Left lung (tissue), 10 donors: ENCODE data around the gene EHMT1. TPM values are rescaled to one million over a fixed set of nuclear protein-coding genes. Genes with fewer than 3 reads are reported as not detected.

Source experiments
- ATAC-seq: fragments of 200-7000 bp; cut with Tn5 transposase; one replicate; pipeline ENCODE4 v1.9.1; 2020; ENCODE audit warnings: moderate library complexity
- DNase-seq, 4 donors: peaks; one replicate each; pipeline ENCODE4 v3.0.0-alpha.2; 2013 to 2020
- H3K27ac ChIP-seq, 2 donors: fragments of 200-600 bp; sonication (generic) in 1 of 2; one replicate each; pipeline versions ENCODE4 v1.5.0 to v1.8.0; 2020 to 2021
- H3K27me3 ChIP-seq, 2 donors: fragments of 200-600 bp; sonication (generic) in 1 of 2; one replicate each; pipeline versions ENCODE4 v1.5.0 to v1.8.0; 2020 to 2021
- H3K36me3 ChIP-seq, 2 donors: fragments of 200-600 bp; sonication (generic) in 1 of 2; one replicate each; pipeline versions ENCODE4 v1.5.0 to v1.8.0; 2020 to 2021
- H3K4me1 ChIP-seq, 2 donors: fragments of 200-600 bp; one replicate each; pipeline ENCODE4 v1.8.0; 2021
- H3K4me3 ChIP-seq, 2 donors: fragments of 200-600 bp; sonication (generic) in 1 of 2; one replicate each; pipeline versions ENCODE4 v1.5.0 to v1.8.0; 2020 to 2021; ENCODE audit warnings: mild to moderate bottlenecking in 1 of 2
- H3K9me3 ChIP-seq, 2 donors: fragments of 200-600 bp; sonication (generic) in 1 of 2; one replicate each; pipeline versions ENCODE4 v1.5.0 to v1.8.0; 2020 to 2021
- CTCF ChIP-seq, 2 donors: fragments of 200-600 bp; sonication (generic) in 1 of 2; IDR thresholded peaks; one replicate each; pipeline versions ENCODE4 v1.5.0 to v1.8.0; 2021; ENCODE audit warnings: antibody characterized with exemption in 2 of 2
- intact Hi-C, 2 donors: fragments of 100-400 bp; cut with DNase I; formaldehyde crosslinking; loops; one replicate each; pipeline versions ENCODE4 v1.11.2 to v1.14.2; 2022
- polyA plus RNA-seq, 6 donors: library from polyadenylated mRNA; unstranded; fragments of 120-200 nt; gene quantifications; one replicate each; pipeline ENCODE4 v1.2.1, GENCODE V29; 2013; ENCODE audit not compliant: insufficient read length in 6 of 6
- total RNA-seq, 2 donors: library from RNA; stranded (reverse); fragmentation: NEBNext Ultra II Directional; extraction: Animal tissue kit (Norgen Biotek cat#: 25700); gene quantifications; one replicate each; pipeline ENCODE4 v1.2.1, GENCODE V29; 2021
- donor health status: DM: no; HTN: yes; CAD: no.
- donor health status: DM: no; HTN: no; CAD: no.

Gene EHMT1
- total and polyA plus RNA-seq, 8 donors = 71.5 to 92.7 (median 82.7) TPM

GRCh38 chr9:137645211-137645610 lies 26.4 kb downstream of the EHMT1 start:
- peaks cover 0 to 20% of the 10 kb centered on the region in 2 donors for H3K36me3 ChIP-seq
- H3K4me3 ChIP-seq = no peak overlapping the region
- no peaks in the 10 kb centered on the region for H3K9me3 ChIP-seq
- intact Hi-C loops = no loop called here
- no peak for TF ChIP-seq CTCF (IDR thresholded peaks at IDR 0.05)
- H3K27ac ChIP-seq = no peak overlapping the region
- H3K4me1 ChIP-seq = peaks cover 0 to 37% of the 10 kb centered on the region in 2 donors
- DNase-seq = no peak
- no peak for ATAC-seq
- no peaks in the 10 kb centered on the region for H3K27me3 ChIP-seq

DNA sequence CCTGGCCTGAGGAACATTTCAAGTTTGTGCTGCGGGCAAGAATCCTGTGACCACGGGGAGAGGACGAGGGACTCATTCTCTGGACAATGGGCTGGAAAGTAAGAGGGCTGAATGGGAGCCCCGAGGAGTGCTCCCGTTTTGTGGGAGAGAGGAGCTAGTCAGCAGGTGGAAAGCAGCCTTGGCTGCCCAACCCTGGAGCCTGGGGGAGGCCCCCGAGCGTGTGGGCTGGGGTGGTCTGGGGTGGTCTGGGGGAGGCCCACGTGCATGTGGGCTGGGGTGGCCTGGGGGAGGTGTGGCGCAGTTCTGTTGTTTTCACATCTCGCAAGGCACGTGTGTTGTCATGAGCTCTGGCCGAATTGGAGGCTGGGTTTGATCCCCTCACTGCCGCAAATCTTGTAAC lies 27.5 kb downstream of the EHMT1 start:
- Histone ChIP-seq H3K27ac (no peak overlapping the region), H3K4me1 (peaks cover 0 to 39% of the 10 kb centered on the region in 2 donors), H3K27me3 (no peaks in the 10 kb centered on the region), H3K9me3 (no peaks in the 10 kb centered on the region), H3K36me3 (peaks cover 0 to 27% of the 10 kb centered on the region in 2 donors), H3K4me3 (no peak overlapping the region)
- no peak for DNase-seq
- ATAC-seq = no peak
- no peak for TF ChIP-seq CTCF (IDR thresholded peaks at IDR 0.05)
- intact Hi-C loops = no loop called here

DNA sequence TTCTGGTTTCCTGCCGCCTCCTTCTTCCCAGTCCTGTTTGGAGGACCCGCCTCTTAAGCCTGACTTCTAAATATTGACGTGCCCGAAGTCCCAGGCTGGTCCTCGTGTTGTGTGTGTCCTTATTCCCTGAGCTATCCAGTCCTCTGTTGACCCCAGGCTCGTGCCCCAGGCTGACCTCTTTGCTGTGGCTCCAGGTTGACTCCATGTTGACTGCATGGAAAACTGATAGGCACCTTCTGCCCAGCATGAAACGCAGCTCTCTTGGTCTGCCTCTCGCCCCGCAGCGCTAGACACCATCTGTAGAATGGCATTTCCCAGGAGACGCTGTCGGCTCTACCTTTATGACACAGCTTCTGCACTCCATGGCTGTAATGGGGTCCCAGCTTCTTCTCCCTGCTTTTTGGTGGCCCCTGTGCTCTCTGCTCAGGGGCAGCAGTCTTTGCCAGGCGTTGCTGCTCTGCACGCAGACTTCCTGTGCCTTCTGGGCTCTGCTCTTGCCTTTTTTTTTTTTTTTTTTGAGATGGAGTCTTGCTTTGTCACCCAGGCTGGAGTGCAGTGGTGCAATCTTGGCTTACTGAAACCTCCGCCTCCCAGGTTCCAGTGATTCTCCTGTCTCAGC lies 28.4 kb downstream of the EHMT1 start:
- Histone ChIP-seq H3K4me3 (peak overlapping the region in 1 of 2 donors; percentile 3), H3K27ac (peak overlapping the region in 1 of 2 donors; percentile 65)
- TF ChIP-seq CTCF (IDR thresholded peaks at IDR 0.05) = no peak

GRCh38 chr9:137648396-137648795 lies 29.6 kb downstream of the EHMT1 start:
- Histone ChIP-seq H3K27me3 (no peaks in the 10 kb centered on the region), H3K27ac (no peak overlapping the region), H3K4me1 (peaks cover 0 to 39% of the 10 kb centered on the region in 2 donors), H3K36me3 (peaks cover 0 to 36% of the 10 kb centered on the region in 2 donors), H3K4me3 (no peak overlapping the region), H3K9me3 (no peaks in the 10 kb centered on the region)
- no peak for ATAC-seq
- TF ChIP-seq CTCF (IDR thresholded peaks at IDR 0.05) = no peak
- intact Hi-C loops = no loop called here
- no peak for DNase-seq

More for the DNA sequence above, 28.4 kb downstream of the EHMT1 start:
- ATAC-seq (no peak), DNase-seq (no peak)
- peaks cover 0 to 31% of the 10 kb centered on the region in 2 donors for H3K36me3 ChIP-seq
- no peaks in the 10 kb centered on the region for H3K9me3 ChIP-seq
- H3K4me1 ChIP-seq = peaks cover 0 to 39% of the 10 kb centered on the region in 2 donors
- intact Hi-C loops = no loop called here
- no peaks in the 10 kb centered on the region for H3K27me3 ChIP-seq

DNA sequence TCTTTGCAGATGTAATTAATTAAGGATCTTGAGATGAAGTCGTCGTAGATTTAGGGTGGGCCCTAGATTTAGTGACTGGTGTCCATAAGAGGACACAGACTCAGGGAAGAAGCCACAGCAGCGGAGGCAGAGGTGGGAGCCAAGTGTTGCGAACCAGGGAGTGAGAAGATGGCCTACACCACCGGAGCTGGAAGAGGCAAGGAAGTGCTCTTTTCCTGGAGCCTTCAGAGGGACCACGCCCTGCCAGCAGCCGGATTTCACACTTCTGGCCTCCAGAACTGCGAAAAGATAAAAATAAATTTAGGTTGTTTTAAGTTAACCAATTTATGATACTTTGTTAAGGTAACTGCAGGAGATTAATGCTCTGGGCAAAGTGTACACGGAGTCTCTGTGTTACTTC lies 30.7 kb downstream of the EHMT1 start:
- no peak for DNase-seq
- no peaks in the 10 kb centered on the region for H3K27me3 ChIP-seq
- no peaks in the 10 kb centered on the region for H3K9me3 ChIP-seq
- peaks cover 0 to 28% of the 10 kb centered on the region in 2 donors for H3K4me1 ChIP-seq
- no peak overlapping the region for H3K4me3 ChIP-seq
- intact Hi-C loops = no loop called here
- no peak overlapping the region for H3K27ac ChIP-seq
- H3K36me3 ChIP-seq = peaks cover 0 to 29% of the 10 kb centered on the region in 2 donors
- no peak for ATAC-seq
- no peak for TF ChIP-seq CTCF (IDR thresholded peaks at IDR 0.05)
